HG02571 (cell line): Measurements from ENCODE around the gene PLCB2.

ENCODE experiments used
- ATAC-seq: cut with Tn5 transposase; IDR thresholded peaks from one replicate; pipeline ENCODE4 v1.9.1; 2021; ENCODE audit warnings: mild to moderate bottlenecking, moderate library complexity; ENCODE audit not compliant: unreplicated experiment

PLCB2 gene

GRCh38 chr15:40328176-40328575 lies 20.4 kb upstream of the PLCB2 start:
- no peak for ATAC-seq

DNA sequence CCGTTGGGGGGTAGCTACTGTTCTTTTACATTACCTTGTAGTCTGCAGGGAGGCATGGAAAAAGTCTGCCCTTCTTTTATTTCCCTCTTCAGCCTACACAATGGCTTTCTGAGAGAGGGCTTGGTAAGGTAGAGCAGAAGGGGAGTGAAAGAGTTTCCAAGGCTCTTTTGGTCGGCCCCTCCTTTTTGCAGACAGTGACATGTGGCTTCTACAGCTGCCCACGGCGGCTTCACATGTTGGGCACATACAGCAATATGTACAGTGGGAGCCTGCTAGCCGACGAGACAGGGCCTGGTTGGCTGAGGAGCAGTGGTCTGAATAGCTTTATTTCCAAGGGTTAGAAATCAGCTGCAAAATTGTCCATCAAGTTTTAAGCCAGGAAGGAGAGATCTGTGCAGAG lies 19.7 kb upstream of the PLCB2 start:
- no peak for ATAC-seq

DNA sequence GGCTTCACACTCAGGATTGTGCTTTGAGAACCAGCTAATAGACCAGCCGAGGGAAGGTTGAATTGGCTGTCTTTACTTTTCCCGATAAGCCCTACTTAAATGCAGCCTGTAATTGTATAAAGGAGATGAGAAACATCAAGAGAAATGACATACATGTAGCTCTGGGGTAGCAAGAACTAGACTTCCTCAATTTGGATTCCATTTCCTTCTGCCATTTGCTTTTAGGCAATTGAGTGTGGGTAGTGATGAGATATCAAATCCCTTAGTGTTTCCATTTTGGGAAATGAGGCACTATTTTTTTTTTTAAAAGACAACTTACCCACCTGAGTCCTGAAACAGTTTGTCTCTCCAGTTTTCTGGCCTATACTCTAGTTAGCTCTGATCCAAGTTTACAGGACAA lies 18.0 kb upstream of the PLCB2 start:
- no peak for ATAC-seq

- no peak for ATAC-seq
These were observed 17.5 kb upstream of the PLCB2 start for GRCh38 chr15:40325188-40325587.

DNA sequence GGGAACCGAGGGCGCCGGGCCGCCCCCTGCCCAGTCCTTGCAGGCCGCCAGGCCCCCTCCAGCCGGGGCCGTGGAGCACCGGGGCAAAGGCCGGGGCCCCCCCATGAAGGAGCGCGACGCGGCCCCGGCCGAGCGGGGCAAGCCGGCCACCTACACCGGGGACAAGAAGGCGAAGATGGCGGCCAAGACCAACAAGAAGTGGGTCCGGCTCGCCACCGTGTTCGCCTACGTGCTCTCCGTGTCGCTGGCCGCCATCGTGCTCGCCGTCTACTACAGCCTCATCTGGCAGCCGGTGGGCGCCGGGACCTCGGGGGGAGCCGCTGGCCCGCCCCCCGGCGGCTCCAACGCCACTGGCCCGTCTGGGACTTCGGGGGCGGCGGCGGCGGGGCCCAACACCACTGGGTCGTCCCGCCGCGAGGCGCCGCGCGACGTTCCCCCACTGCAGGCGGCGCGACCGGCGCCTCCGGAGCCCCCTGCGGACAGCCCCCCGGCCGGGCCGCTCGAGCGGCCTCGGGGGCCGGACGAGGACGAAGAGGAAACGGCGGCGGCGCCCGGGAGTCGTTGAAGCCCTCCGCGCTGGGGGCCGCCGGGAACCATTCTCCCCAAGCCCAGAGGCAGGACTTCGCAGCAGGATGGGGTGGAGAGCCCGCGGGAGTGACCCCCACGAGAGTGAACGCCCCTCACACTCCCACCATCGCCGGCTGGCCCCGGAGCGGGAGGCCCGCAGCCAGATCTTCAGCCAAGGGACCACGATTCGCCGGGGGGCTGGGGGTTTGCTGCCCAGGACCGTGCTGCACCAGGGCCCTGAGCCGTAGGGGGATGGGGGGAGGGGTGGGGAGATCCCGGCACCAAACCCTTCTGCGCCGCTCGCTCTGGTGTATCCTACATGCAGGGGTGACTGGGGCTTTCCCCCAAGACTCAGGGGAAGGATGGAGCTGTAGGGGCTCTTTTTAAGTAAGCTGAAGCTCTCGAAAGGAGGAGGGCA lies 16.5 kb upstream of the PLCB2 start:
- ATAC-seq = peak; percentile 3

DNA sequence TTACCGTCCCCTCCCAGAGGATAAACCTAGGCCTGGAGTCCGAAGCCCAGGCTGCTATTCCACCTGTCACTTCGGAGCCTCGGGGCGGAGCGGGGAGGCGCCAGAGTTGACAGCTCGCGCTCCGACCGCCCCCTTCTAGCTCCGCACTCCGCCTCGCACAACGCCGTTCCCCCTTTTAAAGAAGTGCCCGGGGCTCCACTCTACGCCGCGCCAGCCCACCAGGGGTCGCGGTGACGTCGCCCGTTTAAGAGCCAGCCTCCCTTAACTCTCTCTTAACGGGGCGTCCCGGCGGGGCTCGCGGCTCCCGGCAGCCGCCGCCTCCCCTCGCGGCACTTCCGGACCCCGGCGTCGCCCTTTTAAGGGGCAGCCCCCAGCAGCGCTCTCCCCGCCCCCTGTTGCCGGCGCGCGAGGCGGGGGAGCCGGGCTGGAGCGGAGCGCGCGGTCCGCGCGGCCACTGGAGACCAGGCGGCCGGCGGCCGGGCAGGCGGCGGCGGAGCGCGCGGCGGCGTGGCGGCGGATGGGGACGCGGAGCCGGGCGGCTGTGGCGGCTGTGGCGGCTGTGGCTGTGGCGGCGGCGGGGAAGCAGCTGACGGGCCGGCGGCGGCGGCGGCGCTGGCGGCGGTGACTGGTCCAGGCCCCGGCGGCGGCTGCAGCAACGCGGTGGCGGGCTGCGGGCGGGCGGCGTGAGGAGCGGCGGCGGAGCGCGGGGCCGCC lies 15.7 kb upstream of the PLCB2 start, which contains the start of gene INAFM2:
Gene INAFM2 (plus strand): TSS at position 454 of the 714 bp plus-strand sequence. CDS start 364 bp downstream, outside the sequence.
- ATAC-seq = peak; percentile 86

GRCh38 chr15:40322531-40323238 lies 14.9 kb upstream of the PLCB2 start:
- no peak for ATAC-seq

GRCh38 chr15:40320931-40321371 lies 13.2 kb upstream of the PLCB2 start:
- no peak for ATAC-seq

DNA sequence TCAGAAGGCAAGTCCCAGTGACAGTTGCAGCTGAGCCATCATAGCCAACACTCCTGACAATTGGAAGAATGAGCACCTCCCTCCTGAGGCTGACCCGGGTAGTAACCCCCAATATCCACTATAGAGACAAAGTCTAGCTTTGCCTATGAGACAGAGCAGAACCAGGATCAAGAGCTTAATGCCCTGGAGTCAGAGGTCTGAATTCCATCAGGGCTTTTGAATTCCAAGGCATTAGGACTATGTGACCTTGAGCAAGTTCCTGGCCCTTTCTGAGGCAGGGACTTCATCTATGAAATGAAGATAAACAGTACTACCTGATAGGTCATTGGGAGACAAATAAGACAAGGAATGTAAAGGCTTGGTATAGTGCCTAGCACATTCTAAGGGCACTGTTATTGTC lies 12.7 kb upstream of the PLCB2 start:
- ATAC-seq = no peak

DNA sequence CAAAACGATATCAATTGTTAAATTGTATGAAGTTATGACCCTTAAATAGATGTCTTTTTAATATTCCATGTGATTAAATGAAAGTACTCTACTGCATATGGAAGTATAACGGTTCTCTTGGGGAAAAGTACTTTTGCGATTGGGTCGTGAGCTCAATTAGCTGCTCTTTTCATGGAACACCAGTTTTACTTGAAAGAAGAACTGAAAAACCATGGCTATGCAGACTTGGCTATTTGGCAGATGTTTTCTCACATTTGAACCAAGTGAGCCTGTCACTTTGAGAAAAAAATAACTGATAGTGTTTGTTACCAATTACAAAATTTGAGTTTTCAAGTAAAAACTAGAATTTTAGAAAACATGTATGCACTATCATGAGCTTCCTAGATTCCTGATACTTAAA lies 9.8 kb upstream of the PLCB2 start:
- no peak for ATAC-seq

- no peak for ATAC-seq
These were observed 9.2 kb upstream of the PLCB2 start for GRCh38 chr15:40316931-40317330.

DNA sequence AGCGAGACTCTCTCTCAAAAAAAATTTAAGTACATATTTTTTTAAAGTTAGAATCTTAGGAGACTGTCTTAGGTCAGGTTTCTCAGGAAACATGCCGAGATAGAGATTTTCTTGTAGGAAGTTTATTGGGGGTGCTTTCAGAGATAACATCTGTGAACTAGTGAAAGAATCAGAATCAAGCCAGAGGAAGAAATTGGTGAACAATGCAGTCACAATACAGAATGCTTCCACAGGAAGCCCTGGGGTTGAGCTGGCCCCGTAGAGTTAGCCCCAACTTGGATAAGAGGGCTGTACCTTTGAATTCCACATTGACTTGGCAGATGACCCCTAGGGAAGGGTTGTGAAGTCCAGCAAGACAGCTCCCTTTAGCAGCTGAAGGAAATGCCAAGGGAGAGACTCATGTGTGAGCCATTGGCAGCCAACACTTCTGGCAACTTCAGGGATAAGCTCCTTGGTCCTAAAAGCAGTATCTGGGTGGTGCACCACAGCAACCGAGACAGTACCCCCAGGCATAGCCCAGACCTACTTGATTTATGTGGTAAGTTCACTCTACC lies 7.1 kb upstream of the PLCB2 start:
- no peak for ATAC-seq

DNA sequence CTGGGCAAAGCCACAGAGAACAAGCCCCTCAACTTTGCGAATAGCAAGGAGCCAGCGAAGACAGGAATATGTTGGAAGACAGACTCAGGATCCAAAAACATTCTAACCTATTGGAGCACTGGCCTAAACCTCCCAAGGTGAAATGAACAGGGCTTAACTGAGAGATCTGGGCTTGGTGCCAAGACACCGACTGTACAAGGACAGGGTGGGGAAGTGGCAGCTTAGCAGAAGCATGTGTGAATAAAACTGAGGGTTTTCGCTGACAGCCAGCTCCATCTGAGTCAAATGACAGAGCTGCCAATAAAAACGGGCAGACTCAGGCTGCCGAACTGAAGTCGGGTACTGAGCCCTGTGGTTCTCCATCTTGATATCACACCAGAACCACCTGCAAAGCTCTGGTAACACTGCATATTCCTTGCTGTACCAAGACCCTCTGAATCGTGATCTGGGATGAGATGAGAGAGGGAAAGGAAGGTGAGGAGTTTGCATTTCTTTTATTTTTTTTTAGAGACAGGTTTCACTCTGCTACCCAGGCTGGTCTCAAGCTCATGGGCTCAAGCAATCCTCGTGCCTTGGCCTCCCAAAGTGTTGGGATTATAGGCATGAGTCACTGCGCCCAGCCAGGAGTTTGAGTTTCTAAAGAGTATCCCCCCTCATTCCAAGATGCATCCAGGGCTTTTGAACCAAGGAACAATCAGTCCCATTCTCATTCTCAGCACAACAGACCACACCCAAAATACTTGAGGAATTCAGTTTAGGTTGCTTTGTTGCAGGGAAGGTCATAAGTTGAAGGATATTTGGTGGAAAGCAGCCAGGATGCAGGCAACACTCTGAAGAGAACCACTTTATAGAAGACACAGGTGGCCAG lies 6.0 kb upstream of the PLCB2 start:
- no peak for ATAC-seq

DNA sequence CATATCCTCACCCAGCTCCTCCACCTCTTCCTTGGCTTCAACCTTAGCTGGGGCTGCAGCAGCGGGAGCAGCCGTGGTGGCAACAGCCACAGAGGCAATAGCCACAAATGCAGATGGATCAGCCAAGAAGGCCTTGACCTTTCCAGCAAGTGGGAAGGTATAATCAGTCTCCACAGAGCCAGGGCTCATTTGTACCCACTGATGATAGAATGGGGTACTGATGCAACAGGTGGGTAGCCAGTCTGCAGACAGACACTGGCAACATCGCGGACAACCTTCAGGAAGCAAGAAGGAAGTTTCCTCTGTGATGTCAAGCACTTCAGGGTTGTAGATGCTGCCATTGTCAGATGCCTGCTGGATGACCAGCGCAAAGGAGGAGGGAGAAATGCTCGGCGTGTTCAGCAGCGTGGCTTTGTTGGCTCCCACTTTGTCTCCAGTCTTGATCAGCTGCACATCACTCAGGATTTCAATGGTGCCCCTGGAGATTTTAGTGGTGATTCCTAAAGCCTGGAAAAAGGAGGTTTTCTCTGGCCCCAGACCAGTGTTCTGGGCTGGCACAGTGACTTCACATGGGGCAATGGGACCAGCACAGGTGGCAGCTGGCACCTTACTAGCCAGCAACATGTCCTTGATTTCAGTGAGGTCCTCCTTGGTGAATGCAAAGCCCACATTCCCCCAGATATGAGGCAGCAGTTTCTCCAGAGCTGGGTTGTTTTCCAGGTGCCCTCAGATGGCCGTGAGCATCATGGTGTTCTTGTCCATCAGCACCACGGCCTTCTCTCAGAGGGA lies 4.8 kb upstream of the PLCB2 start:
- no peak for ATAC-seq

DNA sequence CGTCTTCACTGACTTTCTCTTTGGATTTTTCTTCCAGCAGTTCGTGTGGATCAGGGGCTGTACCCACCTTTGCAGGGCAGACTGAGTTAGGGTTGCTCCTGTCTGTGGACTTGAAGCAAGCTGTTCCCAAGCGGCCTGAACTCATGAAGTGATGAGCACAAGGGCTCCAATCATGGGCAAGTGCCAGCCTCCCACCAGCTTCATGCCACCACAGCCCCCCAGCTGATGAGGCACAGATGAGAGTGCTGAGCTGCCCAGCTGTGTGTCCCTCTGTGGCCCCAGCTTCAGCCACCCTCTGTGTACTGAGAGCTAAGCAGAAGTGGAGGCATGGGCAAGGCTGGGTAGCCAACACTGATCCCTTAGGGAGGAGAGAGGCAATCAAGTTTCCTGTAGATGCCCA lies 3.3 kb upstream of the PLCB2 start:
- ATAC-seq = no peak

GRCh38 chr15:40310001-40310959 lies 2.5 kb upstream of the PLCB2 start:
- no peak for ATAC-seq

- ATAC-seq = no peak
These were observed 1.7 kb upstream of the PLCB2 start for GRCh38 chr15:40309344-40309862.

- no peak for ATAC-seq
These were observed 827 bp downstream of the PLCB2 start for GRCh38 chr15:40306908-40307307.
